ENCODE results near the gene PUS10. TPM values are rescaled to one million over a fixed set of nuclear protein-coding genes. Genes with fewer than 3 reads are reported as not detected.
A peak's percentile ranks its signal among the peaks of the same experiment; 100 is the strongest.

PUS10 gene
- polyA plus RNA-seq, 1 donor (not counting 4 experiments of a cell fraction or from before 2014, with no cell fraction given): 4.8 TPM

- no peak for TF ChIP-seq CTCF (optimal IDR thresholded peaks at IDR 0.05 in 1 of 3, IDR thresholded peaks at IDR 0.05 in 1 of 3, conservative IDR thresholded peaks at IDR 0.05 in 1 of 3; ENCODE audit: extremely low read depth in 1 of 3, insufficient read depth in 2 of 3, low read length in 3 of 3)
- TF ChIP-seq EZH2 (IDR thresholded peaks at IDR 0.05; ENCODE audit: low read length): no peak
- H3K36me3 ChIP-seq (ENCODE audit: control insufficient read depth in 2 of 2, extremely low read depth in 1 of 2, insufficient read depth in 2 of 2, low read length in 2 of 2): no peaks in the 10 kb centered on the region
- dilution Hi-C loops (cut with MboI; ENCODE audit: extremely low pct_ligation_motif_present, low sequenced_read_pairs): no loop called here
- peak overlapping the region; percentile 99 for H3K27ac ChIP-seq (ENCODE audit: control insufficient read depth, insufficient read depth, low read length)
- H3K4me1 ChIP-seq (ENCODE audit: control insufficient read depth, extremely low read depth, insufficient read depth, low read length): peaks cover 50% of the 10 kb centered on the region
- H3K4me3 ChIP-seq (ENCODE audit: control insufficient read depth in 2 of 3, extremely low read depth in 1 of 3, insufficient read depth in 2 of 3, low read depth in 1 of 3, low read length in 3 of 3): no peak overlapping the region
- DNase-seq (ENCODE audit: low read depth, low spot score): no peak
- H3K9ac ChIP-seq (ENCODE audit: control insufficient read depth, extremely low read depth, insufficient read depth, low read length): peak overlapping the region; percentile 65
- no peaks in the 10 kb centered on the region for H3K27me3 ChIP-seq (ENCODE audit: control insufficient read depth, extremely low read depth, insufficient read depth, low read length)
- peak overlapping the region; percentile 24 for H2AFZ ChIP-seq (ENCODE audit: control insufficient read depth, low read length)
- H3K9me1 ChIP-seq (ENCODE audit: control insufficient read depth, extremely low read depth, insufficient read depth, low read length): no peaks in the 10 kb centered on the region
- peak overlapping the region; percentile 24 for H3K4me2 ChIP-seq (ENCODE audit: control insufficient read depth, extremely low read depth, insufficient read depth, low read depth, low read length)
- no peaks in the 10 kb centered on the region for H4K20me1 ChIP-seq (ENCODE audit: control insufficient read depth, extremely low read depth, insufficient read depth, low read length)
- no peaks in the 10 kb centered on the region for H3K79me2 ChIP-seq (ENCODE audit: control insufficient read depth, insufficient read depth, low read length)
- no peaks in the 10 kb centered on the region for H3K9me3 ChIP-seq (ENCODE audit: control insufficient read depth, low read depth, low read length)
- FAIRE-seq: peak; percentile 77
Measured at GRCh38 chr2:60961457-60961856, 56.6 kb downstream of the PUS10 start.

GRCh38 chr2:60960706-60961105, 57.3 kb downstream of the PUS10 start:
- Histone ChIP-seq H3K9me3 (ENCODE audit: control insufficient read depth, low read depth, low read length) (no peaks in the 10 kb centered on the region), H3K27ac (ENCODE audit: control insufficient read depth, insufficient read depth, low read length) (peak overlapping the region; percentile 99), H3K9me1 (ENCODE audit: control insufficient read depth, extremely low read depth, insufficient read depth, low read length) (no peaks in the 10 kb centered on the region), H3K4me2 (ENCODE audit: control insufficient read depth, extremely low read depth, insufficient read depth, low read depth, low read length) (peak overlapping the region; percentile 47), H4K20me1 (ENCODE audit: control insufficient read depth, extremely low read depth, insufficient read depth, low read length) (no peaks in the 10 kb centered on the region), H3K4me1 (ENCODE audit: control insufficient read depth, extremely low read depth, insufficient read depth, low read length) (peaks cover 50% of the 10 kb centered on the region), H2AFZ (ENCODE audit: control insufficient read depth, low read length) (no peak overlapping the region), H3K79me2 (ENCODE audit: control insufficient read depth, insufficient read depth, low read length) (no peaks in the 10 kb centered on the region), H3K36me3 (ENCODE audit: control insufficient read depth in 2 of 2, extremely low read depth in 1 of 2, insufficient read depth in 2 of 2, low read length in 2 of 2) (no peaks in the 10 kb centered on the region), H3K4me3 (ENCODE audit: control insufficient read depth in 2 of 3, extremely low read depth in 1 of 3, insufficient read depth in 2 of 3, low read depth in 1 of 3, low read length in 3 of 3) (no peak overlapping the region), H3K9ac (ENCODE audit: control insufficient read depth, extremely low read depth, insufficient read depth, low read length) (peak overlapping the region; percentile 65), H3K27me3 (ENCODE audit: control insufficient read depth, extremely low read depth, insufficient read depth, low read length) (no peaks in the 10 kb centered on the region)
- dilution Hi-C loops (cut with MboI; ENCODE audit: extremely low pct_ligation_motif_present, low sequenced_read_pairs): no loop called here
- DNase-seq (ENCODE audit: low read depth, low spot score) (no peak), FAIRE-seq (no peak)
- TF ChIP-seq EZH2 (IDR thresholded peaks at IDR 0.05; ENCODE audit: low read length): no peak
- TF ChIP-seq CTCF (optimal IDR thresholded peaks at IDR 0.05 in 1 of 3, IDR thresholded peaks at IDR 0.05 in 1 of 3, conservative IDR thresholded peaks at IDR 0.05 in 1 of 3; ENCODE audit: extremely low read depth in 1 of 3, insufficient read depth in 2 of 3, low read length in 3 of 3): no peak

Measured in keratinocyte (primary cell).